Mammary microvascular endothelial cell (primary cell): ENCODE data around the gene C11orf21. TPM values are rescaled to one million over a fixed set of nuclear protein-coding genes. Genes with fewer than 3 reads are reported as not detected.

Experiments
- total RNA-seq: library from RNA; depleted of rRNA; stranded (reverse); fragments of >200 nt; gene quantifications from 2 replicates; pipeline ENCODE4 v1.2.3, GENCODE V29; 2015

C11orf21 gene
- not detected in 2 replicates for total RNA-seq

GRCh38 chr11:2301631-2302305, at the start of gene C11orf21, which contains the start of gene TSPAN32:
TSS of gene C11orf21 (minus strand) at chr11:2301918. CDS start at chr11:2301808, 110 bp downstream.
TSS of gene TSPAN32 (plus strand) at chr11:2302013. CDS start at chr11:2302150, 137 bp downstream.

GRCh38 chr11:2270322-2271076, 31.2 kb downstream of the C11orf21 start, which contains the start of gene ASCL2:
TSS of gene ASCL2 (minus strand) at chr11:2270588. CDS start at chr11:2270332, 256 bp downstream.

Other genes with a start within 250 kb of the C11orf21 start
- 0.40 and 1.1 TPM in 2 replicates for gene IGF2, start 162.5 kb downstream of the C11orf21 start, total RNA-seq
- gene INS, start 140.7 kb downstream of the C11orf21 start, total RNA-seq: not detected in 2 replicates
- 0.20 TPM in 1 of 2 replicates, not detected in the other for gene TH, start 130.1 kb downstream of the C11orf21 start, total RNA-seq
- not detected in 2 replicates for gene ASCL2, start 31.3 kb downstream of the C11orf21 start, total RNA-seq
- gene TSPAN32, start 95 bp upstream of the C11orf21 start, total RNA-seq: not detected in 2 replicates
- gene CD81, start 75.4 kb upstream of the C11orf21 start, total RNA-seq: 259 and 308 TPM in 2 replicates
- 46.5 and 53.6 TPM in 2 replicates for gene TSSC4, start 98.8 kb upstream of the C11orf21 start, total RNA-seq
- not detected in 2 replicates for gene TRPM5, start 142.6 kb upstream of the C11orf21 start, total RNA-seq
- gene KCNQ1, start 143.1 kb upstream of the C11orf21 start, total RNA-seq: 0.20 TPM in 1 of 2 replicates, not detected in the other